Transverse colon (tissue), 4 donors: ENCODE data around the gene TMEM151A. TPM values are rescaled to one million over a fixed set of nuclear protein-coding genes. Genes with fewer than 3 reads are reported as not detected.

Experiments used
- DNase-seq: peaks from one replicate; pipeline ENCODE4 v3.0.0-alpha.2; 2019
- H3K27ac ChIP-seq, 4 donors: fragments of 200-600 bp; sonication (generic); 2 replicates each; pipeline ENCODE4 v1.5.1; 2016 to 2018; ENCODE audit warnings: inconsistent platforms in 4 of 4
- H3K27me3 ChIP-seq: fragments of 200-600 bp; sonication (generic); 2 replicates; pipeline ENCODE4 v1.5.1; 2017; ENCODE audit warnings: inconsistent platforms
- H3K36me3 ChIP-seq, 4 donors: fragments of 200-600 bp; sonication (generic); 2 replicates each; pipeline ENCODE4 v1.5.1; 2017 to 2019; ENCODE audit warnings: inconsistent platforms in 4 of 4
- H3K4me1 ChIP-seq, 4 donors: fragments of 200-600 bp; sonication (generic); 2 replicates each; pipeline ENCODE4 v1.5.1; 2017 to 2020; ENCODE audit warnings: inconsistent platforms in 4 of 4
- H3K4me3 ChIP-seq, 4 donors: fragments of 200-600 bp; sonication (generic); 1 replicate in 1 of 4; 2 replicates in 3 of 4; pipeline versions ENCODE4 v1.5.1 to v1.6.1; 2017 to 2019; ENCODE audit warnings: inconsistent platforms in 4 of 4
- H3K9me3 ChIP-seq, 2 donors: fragments of 200-600 bp; sonication (generic); 2 replicates each; pipeline ENCODE4 v1.5.1; 2017 to 2019; ENCODE audit warnings: inconsistent platforms in 2 of 2
- CTCF ChIP-seq, 5 experiments: fragments of 200-600 bp in 3 of 5; fragments of 450-650 bp in 2 of 5; sonication (generic) in 3 of 5; IDR thresholded peaks; 1 replicate in 2 of 5; 2 replicates in 3 of 5; pipeline ENCODE4 v1.5.1; 2016 to 2017; ENCODE audit warnings: antibody characterized with exemption in 5 of 5, inconsistent platforms in 3 of 5, mild to moderate bottlenecking in 2 of 5, moderate library complexity in 1 of 5
- EP300 ChIP-seq: sonication (generic); formaldehyde crosslinking; IDR thresholded peaks from one replicate; pipeline ENCODE4 v1.6.1; 2017; ENCODE audit warnings: antibody characterized with exemption, low read depth
- POLR2A ChIP-seq: fragments of 450-650 bp; IDR thresholded peaks from one replicate; pipeline ENCODE4 v1.6.1; 2016; ENCODE audit warnings: antibody characterized with exemption, mild to moderate bottlenecking, moderate library complexity
- POLR2AphosphoS5 ChIP-seq, 3 donors: sonication (generic); formaldehyde crosslinking; IDR thresholded peaks; one replicate each; pipeline ENCODE4 v1.6.1; 2016; ENCODE audit warnings: antibody characterized with exemption in 3 of 3
- WGBS, 2 donors: methylation state at CpG; one replicate each; pipeline ENCODE4 v1.1.5; 2018; ENCODE audit warnings: low coverage in 1 of 2; 5-methylcytosine and 5-hydroxymethylcytosine counted together
- in situ Hi-C, 4 donors: fragments of 200-750 bp; cut with MboI; loops; one replicate each; pipeline versions ENCODE4 v1.15.0 to v1.15.1; 2017; ENCODE audit warnings: low sequenced_read_pairs in 3 of 4, low pct_ligation_motif_present in 1 of 4, low pct_unique_long_range_greater_than_20kb in 1 of 4
- intact Hi-C: fragments of 100-400 bp; cut with DNase I; formaldehyde crosslinking; loops from one replicate; pipeline ENCODE4 v1.15.1; 2023; ENCODE audit warnings: low total_unique reads
- total RNA-seq, 4 donors: library from RNA; depleted of rRNA; stranded (reverse); fragments of >200 nt; gene quantifications; one replicate each; pipeline ENCODE4 v1.1.0, GENCODE V29; 2016

Gene TMEM151A
- total RNA-seq, 4 donors from 2014 or later: 0.55 to 0.75 TPM; not detected in 2

- Histone ChIP-seq H3K36me3 (no peaks in the 10 kb centered on the region), H3K9me3 (no peaks in the 10 kb centered on the region), H3K27me3 (no peaks in the 10 kb centered on the region), H3K27ac (no peak overlapping the region), H3K4me1 (peaks cover 8 to 22% (median 17%) of the 10 kb centered on the region in 4 donors), H3K4me3 (no peak overlapping the region)
- TF ChIP-seq POLR2AphosphoS5 (IDR thresholded peaks at IDR 0.05) (no peak), POLR2A (no peak)
- DNase-seq: no peak
- WGBS, 2 donors: 91% methylated on average over 6 of the region's 6 CpGs; no CpG with 5 or more reads in 1 of the 2 donors
- in situ Hi-C loops (loop anchor here in 1 of 4 donors (10.0 kb wide), 1 partner anchor 56 kb away; no protein-coding TSS in a partner anchor), intact Hi-C loops (loop anchor here (10.0 kb wide), 1 partner anchor 56 kb away; no protein-coding TSS in a partner anchor)
Observed at GRCh38 chr11:66281001-66281400, 10.7 kb upstream of the TMEM151A start.

DNA sequence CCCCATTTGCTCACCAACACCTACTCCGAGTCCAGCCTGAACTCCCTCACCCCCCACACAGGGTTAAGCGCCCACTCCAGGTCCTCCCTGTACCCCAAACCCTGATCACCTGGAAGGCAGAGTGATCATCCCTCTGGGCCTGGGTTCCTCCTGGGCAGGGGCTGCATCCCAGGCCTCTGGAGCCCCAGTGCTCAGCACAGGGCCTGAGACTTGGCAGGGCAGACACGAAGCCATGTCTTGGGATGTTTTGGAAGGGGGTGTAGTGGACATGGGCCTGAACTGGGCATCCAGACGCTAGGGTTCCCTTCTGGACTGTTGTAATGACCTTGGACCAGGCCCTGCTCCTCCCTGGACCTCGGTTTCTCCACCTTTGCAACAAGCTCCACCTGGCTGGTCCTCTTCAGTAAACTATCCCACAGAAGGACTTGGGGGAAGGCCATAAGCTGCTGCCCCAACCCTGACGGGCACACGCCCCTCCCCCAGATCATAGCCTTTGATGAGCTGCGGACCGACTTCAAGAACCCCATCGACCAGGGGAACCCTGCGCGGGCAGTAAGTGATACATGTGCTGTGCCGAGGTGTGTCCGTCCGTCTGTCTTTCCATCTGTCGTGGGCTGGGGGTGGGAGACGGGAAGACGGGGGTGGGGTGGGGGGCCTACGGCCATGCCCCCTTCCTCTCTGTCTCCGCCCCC lies 9.8 kb upstream of the TMEM151A start:
- intact Hi-C loops: loop anchor here (10.0 kb wide), 1 partner anchor 57 kb away; no protein-coding TSS in a partner anchor
- Histone ChIP-seq H3K27me3 (no peaks in the 10 kb centered on the region), H3K27ac (no peak overlapping the region), H3K36me3 (no peaks in the 10 kb centered on the region), H3K9me3 (no peaks in the 10 kb centered on the region), H3K4me1 (peaks cover 8 to 23% (median 18%) of the 10 kb centered on the region in 4 donors), H3K4me3 (no peak overlapping the region)
- in situ Hi-C loops: loop anchor here in 1 of 4 donors (10.0 kb wide), 1 partner anchor 57 kb away; no protein-coding TSS in a partner anchor
- 25 to 92% methylated on average over 2 to 18 of the region's 20 CpGs for WGBS, 2 donors
- no peak for DNase-seq
- TF ChIP-seq CTCF (IDR thresholded peaks at IDR 0.05): no peak
- no peak for TF ChIP-seq POLR2AphosphoS5 (IDR thresholded peaks at IDR 0.05)
- TF ChIP-seq POLR2A: no peak
- TF ChIP-seq EP300: no peak

DNA sequence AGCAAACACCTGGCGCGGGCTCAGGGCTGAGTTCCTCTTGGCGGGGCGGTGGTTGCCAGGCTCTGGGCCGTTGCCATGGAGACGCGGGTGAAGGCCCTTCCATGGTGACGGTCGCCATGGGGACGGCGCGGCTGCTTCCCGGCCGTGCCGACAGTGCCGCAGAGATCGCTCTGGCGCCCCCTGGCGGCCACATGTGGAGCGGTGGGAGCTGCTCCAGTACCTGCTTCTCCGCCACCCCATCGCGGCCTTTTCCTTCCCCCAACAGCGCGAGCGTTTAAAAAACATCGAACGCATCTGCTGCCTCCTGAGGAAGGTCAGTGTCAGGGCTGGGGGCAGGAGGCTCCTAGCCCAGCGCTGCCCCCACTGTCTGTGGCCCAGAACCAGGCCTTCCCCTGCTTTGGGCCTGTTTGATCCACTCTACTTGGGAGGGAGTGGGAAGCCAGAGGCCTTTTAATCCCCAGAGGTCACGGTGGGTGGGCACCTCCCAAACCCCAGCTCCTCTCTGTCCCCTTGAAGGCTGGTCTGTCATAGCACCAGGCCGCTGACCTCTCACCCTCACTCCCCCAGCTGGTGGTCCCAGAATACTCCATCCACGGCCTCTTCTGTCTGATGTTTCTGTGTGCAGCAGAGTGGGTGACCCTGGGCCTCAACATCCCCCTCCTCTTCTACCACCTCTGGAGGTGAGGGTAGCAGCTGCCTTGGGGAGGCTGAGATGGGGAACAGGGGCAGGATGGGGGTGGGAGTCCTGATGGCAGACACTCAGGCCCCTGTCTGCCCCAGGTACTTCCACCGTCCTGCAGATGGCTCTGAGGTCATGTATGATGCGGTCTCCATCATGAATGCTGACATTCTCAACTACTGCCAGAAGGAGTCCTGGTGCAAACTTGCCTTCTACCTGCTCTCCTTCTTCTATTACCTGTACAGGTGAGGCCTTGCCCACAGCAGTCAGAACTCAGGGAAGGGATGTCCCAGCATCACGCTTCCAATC lies 8.9 kb upstream of the TMEM151A start:
- Histone ChIP-seq H3K27ac (no peak overlapping the region), H3K4me3 (no peak overlapping the region), H3K36me3 (no peaks in the 10 kb centered on the region), H3K4me1 (peaks cover 14 to 26% (median 19%) of the 10 kb centered on the region in 4 donors), H3K9me3 (no peaks in the 10 kb centered on the region), H3K27me3 (no peaks in the 10 kb centered on the region)
- 33% methylated on average over 14 of the region's 35 CpGs; no CpG with 5 or more reads in 1 of the 2 donors for WGBS, 2 donors
- in situ Hi-C loops (loop anchor here in 1 of 4 donors (10.0 kb wide), 1 partner anchor 58 kb away; no protein-coding TSS in a partner anchor), intact Hi-C loops (loop anchor here (10.0 kb wide), 1 partner anchor 58 kb away; no protein-coding TSS in a partner anchor)
- no peak for TF ChIP-seq EP300
- TF ChIP-seq CTCF (IDR thresholded peaks at IDR 0.05): peak; percentile 97 to 99 (median 98)
- peak in 2 of 3 donors; percentile 43 to 52 for TF ChIP-seq POLR2AphosphoS5 (IDR thresholded peaks at IDR 0.05)
- peak; percentile 99 for DNase-seq

DNA sequence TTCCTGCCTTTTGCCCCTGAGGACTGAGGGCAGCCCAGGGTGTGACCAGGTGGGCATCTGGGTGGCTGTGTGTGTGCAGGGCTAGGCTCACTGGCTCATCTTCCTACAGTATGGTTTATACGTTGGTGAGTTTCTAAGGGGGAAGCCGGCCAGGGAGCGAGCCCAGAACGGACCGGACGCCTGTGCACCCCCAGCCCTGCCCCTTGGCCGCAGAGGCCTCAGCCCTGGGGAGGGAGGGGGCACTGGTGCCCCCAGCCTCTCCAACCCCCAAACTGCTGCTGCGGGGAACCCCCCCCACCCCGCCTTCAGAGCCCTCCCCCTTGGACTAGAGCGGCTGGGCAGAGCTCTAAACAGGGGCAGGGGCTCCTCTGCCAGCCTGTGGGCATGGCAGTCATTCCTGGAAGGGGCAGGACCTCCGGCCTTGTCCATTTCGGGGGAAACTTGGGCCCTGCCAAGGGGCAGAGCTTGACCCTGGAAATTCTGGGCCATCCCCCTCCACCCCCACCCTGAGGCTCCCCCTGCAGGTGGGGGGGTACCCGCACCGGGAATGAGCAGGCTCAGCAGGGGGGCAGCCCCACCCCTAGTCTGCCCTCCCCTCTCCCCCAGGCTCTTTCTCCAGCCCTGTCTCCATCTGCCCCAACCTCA lies 8.1 kb upstream of the TMEM151A start:
- TF ChIP-seq EP300 (no peak), CTCF (IDR thresholded peaks at IDR 0.05) (no peak), POLR2AphosphoS5 (IDR thresholded peaks at IDR 0.05) (no peak), POLR2A (no peak)
- Histone ChIP-seq H3K27ac (no peak overlapping the region), H3K4me3 (no peak overlapping the region), H3K36me3 (no peaks in the 10 kb centered on the region), H3K27me3 (no peaks in the 10 kb centered on the region), H3K4me1 (peaks cover 17 to 30% (median 23%) of the 10 kb centered on the region in 4 donors), H3K9me3 (no peaks in the 10 kb centered on the region)
- DNase-seq: no peak
- in situ Hi-C loops: loop anchor here in 1 of 4 donors (10.0 kb wide), 1 partner anchor 59 kb away; no protein-coding TSS in a partner anchor
- WGBS, 2 donors: 87% methylated on average over 14 of the region's 14 CpGs; no CpG with 5 or more reads in 1 of the 2 donors
- intact Hi-C loops: loop anchor here (10.0 kb wide), 1 partner anchor 59 kb away; no protein-coding TSS in a partner anchor
